Forelimb muscle (tissue), 1 donor: Measurements from ENCODE around the gene SLC2A6. TPM values are rescaled to one million over a fixed set of nuclear protein-coding genes. Genes with fewer than 3 reads are reported as not detected.

Source experiments
- DNase-seq: peaks from one replicate; pipeline ENCODE4 v3.0.0-alpha.2; 2013; ENCODE audit warnings: low read depth
- polyA plus RNA-seq: library from polyadenylated mRNA; unstranded; fragments of 120-200 nt; gene quantifications from one replicate; pipeline ENCODE4 v1.2.1, GENCODE V29; 2013; ENCODE audit not compliant: insufficient read length

Gene SLC2A6
- polyA plus RNA-seq, 1 donor = 1.2 TPM

DNA sequence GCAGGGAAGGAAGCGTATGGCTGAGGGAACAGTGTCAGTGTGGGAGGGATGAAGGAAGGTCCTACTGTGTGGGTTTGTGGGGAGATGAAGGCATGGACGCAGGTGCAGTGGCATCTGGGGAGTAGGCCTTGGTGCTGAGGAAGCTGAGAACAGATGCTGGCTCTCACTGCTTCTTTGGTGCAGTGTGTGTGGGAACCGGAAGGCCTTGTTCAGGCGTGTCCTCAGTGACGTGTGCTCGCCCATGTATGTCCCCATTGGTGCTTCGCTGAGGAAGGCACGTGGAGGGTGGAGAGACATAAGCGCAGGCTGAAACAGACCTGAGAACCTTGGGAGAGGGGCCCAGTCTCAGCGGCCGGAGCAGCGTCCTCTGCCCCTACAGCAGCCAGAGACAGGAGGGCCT, 38.0 kb downstream of the SLC2A6 start:
- no peak for DNase-seq

DNA sequence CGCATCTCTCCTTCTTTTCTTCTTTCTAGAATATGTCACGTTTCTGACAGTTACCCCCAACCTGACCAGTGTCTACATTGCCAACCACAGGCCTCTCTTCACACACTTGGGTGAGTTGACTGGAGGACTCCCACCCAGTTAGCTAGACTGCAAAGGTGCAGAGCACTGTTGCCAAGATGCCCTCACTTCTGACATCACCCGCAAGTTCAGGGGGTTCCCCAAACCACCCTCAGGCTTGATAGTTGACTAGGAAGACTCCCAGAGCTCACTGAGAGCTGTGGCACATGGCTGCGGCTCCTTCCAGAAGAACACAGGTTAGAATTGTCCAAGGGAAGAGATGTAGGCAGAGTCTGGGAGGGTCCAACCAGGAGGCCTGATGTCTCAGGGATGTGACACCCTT, 39.6 kb downstream of the SLC2A6 start:
- DNase-seq = no peak

GRCh38 chr9:133437753-133438531, 41.0 kb downstream of the SLC2A6 start:
- DNase-seq = no peak

- DNase-seq = no peak
Measured at GRCh38 chr9:133436681-133437080, 42.2 kb downstream of the SLC2A6 start.

- no peak for DNase-seq
Measured at GRCh38 chr9:133433351-133433843, 45.5 kb downstream of the SLC2A6 start.

DNA sequence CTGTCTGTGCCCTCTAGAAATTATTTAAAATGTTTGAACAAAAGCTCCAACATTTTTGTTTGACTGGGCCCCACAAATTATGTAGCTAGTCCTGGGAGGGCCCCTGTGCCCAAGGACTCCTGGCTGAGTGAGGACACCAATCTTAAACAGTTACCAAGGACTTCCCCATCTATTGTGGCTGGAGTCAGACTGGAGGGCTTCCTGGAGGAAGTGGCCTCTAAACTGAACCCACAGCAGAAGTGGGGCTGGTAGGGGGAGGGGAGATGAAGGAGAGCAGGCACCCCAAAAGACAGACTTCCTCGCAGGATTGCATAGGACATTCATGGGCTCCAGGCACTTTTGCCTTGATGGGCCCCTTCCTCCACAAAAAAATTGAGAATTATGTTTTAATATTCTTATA, 48.7 kb downstream of the SLC2A6 start:
- DNase-seq = no peak

GRCh38 chr9:133429641-133430161, 49.2 kb downstream of the SLC2A6 start:
- no peak for DNase-seq

- DNase-seq = no peak
Measured at GRCh38 chr9:133429214-133429613, 49.7 kb downstream of the SLC2A6 start.

DNA sequence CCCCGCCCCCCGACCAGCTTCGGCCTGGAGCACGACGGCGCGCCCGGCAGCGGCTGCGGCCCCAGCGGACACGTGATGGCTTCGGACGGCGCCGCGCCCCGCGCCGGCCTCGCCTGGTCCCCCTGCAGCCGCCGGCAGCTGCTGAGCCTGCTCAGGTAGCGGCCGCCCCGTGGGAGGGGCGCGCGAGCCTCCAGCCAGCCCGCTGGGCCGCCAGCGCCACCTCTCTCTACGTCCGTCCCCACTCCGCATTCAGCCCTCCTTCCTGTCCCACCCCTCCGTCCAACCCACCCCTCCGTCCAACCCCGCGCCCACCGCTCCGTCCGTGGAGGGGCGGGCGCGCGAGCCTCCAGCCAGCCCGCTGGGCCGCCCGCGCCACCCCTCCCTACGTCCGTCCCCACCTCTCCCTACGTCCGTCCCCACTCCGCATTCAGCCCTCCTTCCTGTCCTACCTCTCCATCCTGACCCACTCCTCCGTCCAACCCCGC, 50.2 kb downstream of the SLC2A6 start:
- no peak for DNase-seq

DNA sequence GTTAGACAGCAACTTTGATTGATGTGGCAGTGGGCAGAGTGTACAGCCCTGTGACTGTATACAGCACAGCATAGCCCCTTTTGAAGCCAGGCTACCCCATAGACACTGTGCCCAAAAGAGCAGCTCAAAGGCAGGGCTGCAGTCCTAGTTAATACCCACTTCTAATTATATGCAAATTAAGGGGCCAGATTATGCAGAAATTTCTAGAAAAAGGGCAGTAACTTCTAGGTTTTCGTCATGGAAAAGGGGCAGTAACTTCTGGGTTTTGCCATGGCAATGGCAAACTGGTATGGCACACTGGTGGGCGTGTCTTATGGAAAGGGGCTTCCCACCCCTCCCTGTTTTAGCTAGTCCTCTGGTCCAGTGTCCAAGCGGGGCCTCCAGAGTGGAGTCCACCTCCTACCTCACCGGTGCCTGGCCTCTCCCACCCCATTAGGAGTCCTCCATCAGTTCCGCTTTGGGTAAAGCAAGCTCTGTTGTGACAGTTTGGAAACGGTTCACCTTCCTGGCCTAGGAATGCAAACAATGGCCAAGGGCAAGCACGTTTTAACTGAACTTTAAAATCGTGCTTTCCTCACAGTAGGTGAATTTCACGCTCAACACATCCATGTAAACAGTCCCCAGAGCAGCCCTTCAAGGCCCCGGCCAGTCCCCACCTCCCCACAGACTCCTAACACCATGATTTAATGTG, 51.1 kb downstream of the SLC2A6 start:
- DNase-seq = no peak

GRCh38 chr9:133426011-133426410, 52.9 kb downstream of the SLC2A6 start:
- no peak for DNase-seq

DNA sequence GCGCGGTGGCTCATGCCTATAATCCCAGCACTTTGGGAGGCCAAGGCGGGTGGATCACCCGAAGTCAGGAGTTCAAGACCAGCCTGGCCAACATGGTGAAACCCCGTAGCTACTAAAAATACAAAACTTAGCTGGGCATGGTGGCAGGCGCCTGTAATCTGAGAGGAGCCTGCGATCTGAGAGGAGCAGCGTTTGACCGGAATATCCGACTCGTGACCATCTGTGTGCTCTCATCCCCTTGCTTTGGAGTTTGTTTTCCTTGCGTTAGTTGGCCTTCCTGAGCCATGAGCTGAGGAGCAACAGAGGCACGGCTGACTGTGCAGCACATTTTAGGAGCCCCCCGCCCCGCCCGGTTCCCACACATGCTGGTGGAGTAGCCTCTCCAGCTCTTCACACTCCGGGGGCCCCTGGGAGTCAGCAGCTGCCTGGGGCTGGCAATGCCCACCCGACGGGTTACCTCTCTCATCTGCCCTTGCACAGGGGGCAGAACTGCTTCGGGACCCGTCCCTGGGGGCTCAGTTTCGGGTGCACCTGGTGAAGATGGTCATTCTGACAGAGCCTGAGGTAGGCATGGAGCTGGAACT, 53.8 kb downstream of the SLC2A6 start:
- DNase-seq = no peak

DNA sequence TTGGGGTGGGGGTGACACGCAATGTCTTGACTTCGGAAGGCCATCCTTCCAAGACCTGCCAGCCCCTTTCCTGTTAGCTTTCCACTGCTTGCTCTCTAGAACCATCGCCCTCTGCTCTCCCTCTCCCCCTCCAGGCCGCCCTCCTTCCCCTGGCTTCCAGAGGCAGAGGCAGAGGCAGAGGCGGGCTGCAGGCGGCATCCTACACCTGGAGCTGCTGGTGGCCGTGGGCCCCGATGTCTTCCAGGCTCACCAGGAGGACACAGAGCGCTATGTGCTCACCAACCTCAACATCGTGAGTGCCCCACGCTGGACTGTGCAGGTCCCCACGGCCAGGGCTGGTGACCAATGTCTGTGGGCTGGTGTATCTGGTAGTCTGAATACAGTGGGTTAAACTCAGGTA, 54.7 kb downstream of the SLC2A6 start:
- no peak for DNase-seq

DNA sequence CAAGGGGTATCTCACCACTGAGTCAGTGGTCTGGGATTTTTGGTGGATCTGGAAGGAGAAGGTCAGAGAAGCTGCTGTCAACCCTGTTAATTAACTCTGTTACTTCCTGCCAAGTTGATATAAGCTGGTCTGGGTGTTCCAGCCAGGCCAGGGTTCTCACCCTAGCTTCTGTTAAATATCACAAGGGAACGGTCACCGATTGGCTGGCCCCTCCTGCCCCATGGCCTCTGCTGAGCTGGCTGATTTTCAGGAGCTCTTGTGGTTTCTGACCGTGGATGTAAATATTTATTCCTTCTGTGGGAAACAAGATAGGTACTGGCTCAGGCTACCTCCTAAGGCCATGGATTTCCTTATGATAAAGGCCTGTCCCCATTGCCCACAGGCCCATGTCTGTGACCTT, 55.7 kb downstream of the SLC2A6 start:
- DNase-seq = no peak

DNA sequence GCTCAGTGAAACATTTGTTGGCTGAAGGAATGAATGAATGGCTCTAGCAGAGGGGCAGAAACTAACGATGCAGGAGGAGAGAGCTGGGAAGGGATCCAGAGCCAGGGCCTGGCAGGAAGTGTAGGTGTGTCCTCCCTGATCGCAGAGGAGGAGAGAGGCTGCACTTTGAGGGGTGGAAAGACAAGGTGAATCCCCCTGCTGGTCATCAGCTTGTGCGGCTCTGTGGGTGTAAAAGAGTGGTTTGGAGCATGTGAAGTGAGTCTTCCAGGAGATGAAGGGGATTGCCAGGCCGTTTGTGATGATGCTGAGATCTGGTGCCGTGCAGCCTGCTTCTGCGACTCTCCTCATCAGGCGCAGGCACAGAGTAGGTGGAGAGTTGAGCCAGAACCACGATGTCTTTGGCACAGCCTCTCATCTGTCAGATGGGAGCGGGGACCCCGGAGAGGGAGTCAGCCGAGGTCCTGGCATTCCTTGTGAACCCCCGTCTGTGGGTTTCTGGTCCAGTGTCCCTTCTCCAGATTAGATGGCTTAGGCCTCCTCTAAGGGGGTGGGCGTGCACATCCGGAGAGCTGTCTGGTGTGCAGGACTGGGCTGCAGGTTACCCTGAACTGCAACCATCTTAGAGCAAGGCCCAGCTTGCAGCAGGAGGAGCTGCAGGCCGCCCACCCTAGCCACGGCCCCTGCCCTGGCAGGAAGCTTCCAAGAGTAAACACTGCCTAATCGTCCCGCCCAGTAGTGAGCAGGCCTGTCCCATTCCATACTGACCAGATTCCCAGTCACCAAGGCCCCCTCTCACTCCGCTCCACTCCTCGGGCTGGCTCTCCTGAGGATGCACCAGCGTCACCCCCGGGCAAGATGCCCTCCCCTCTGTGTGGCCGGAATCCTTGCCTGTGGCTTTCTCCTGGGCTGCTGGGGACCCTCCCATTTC, 57.0 kb downstream of the SLC2A6 start, which contains the start of gene ADAMTS13:
ADAMTS13 (plus strand) TSS at position 753 of the 928 bp plus-strand sequence; CDS start at position 830, 77 bp downstream.
- DNase-seq = no peak

Other genes starting within 250 kb of the SLC2A6 start
- gene ABO, start 203.9 kb downstream of the SLC2A6 start, polyA plus RNA-seq = 1.3 TPM
- 20.5 TPM for gene SURF6, start 142.9 kb downstream of the SLC2A6 start, polyA plus RNA-seq
- gene MED22, start 131.0 kb downstream of the SLC2A6 start, polyA plus RNA-seq = 23.0 TPM
- gene RPL7A, start 130.9 kb downstream of the SLC2A6 start, polyA plus RNA-seq = 2,437 TPM
- 30.6 TPM for gene SURF1, start 122.6 kb downstream of the SLC2A6 start, polyA plus RNA-seq
- gene SURF2, start 122.5 kb downstream of the SLC2A6 start, polyA plus RNA-seq = 12.2 TPM
- 84.6 TPM for gene SURF4, start 103.0 kb downstream of the SLC2A6 start, polyA plus RNA-seq
- 2.2 TPM for gene STKLD1, start 102.7 kb downstream of the SLC2A6 start, polyA plus RNA-seq
- gene REXO4, start 61.1 kb downstream of the SLC2A6 start, polyA plus RNA-seq = 35.9 TPM
- gene ADAMTS13, start 56.7 kb downstream of the SLC2A6 start, polyA plus RNA-seq = 7.8 TPM
- gene CACFD1, start 19.1 kb downstream of the SLC2A6 start, polyA plus RNA-seq = 19.0 TPM
- gene MYMK, start 45.9 kb upstream of the SLC2A6 start, polyA plus RNA-seq = 58.2 TPM
- 4.7 TPM for gene ADAMTSL2, start 55.6 kb upstream of the SLC2A6 start, polyA plus RNA-seq
- gene FAM163B, start 130.3 kb upstream of the SLC2A6 start, polyA plus RNA-seq = 0.16 TPM
- gene DBH, start 157.3 kb upstream of the SLC2A6 start, polyA plus RNA-seq = 0.72 TPM